Measurements from ENCODE around the gene SLC5A11. TPM values are rescaled to one million over a fixed set of nuclear protein-coding genes. Genes with fewer than 3 reads are reported as not detected.

SLC5A11 gene
- total and polyA plus RNA-seq, 7 donors: 0.05 to 0.24 (median 0.16) TPM; not detected in 3

GRCh38 chr16:24915576-24915975 lies 69.8 kb downstream of the SLC5A11 start:
- 88 to 91% (median 89%) methylated on average over 8 of the region's 8 CpGs for WGBS, 3 donors
- ATAC-seq: no peak

DNA sequence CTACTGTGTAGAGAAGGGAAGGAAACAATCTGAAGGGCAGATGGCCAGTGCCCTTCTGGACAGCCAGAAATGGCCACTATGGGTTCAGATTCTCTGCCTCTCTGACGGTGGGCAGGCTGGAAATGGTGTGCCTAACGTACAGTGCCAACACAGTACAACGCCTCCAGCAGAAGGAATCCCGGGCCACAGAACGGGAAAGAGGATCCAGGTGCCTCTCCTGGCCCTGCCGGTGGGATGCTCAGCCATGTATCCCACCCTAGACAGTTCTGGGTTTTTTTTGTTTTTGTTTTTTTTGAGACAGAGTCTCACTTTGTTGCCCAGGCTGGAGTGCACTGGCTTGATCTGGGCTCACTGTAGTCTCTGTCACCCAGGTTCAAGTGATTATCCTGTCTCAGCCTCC lies 71.5 kb downstream of the SLC5A11 start:
- no peak overlapping the region for H3K4me3 ChIP-seq
- no peak for TF ChIP-seq CTCF (IDR thresholded peaks at IDR 0.05)
- no peaks in the 10 kb centered on the region for H3K9me3 ChIP-seq
- DNase-seq (no peak), ATAC-seq (peak in 1 of 4 donors; percentile 9)
- peaks cover 2 to 50% of the 10 kb centered on the region in 2 donors for H3K36me3 ChIP-seq (ENCODE audit: insufficient read depth in 1 of 2, low read depth in 1 of 2)
- WGBS, 3 donors: 91 to 94% (median 94%) methylated on average over 6 of the region's 6 CpGs
- H3K4me1 ChIP-seq: no peaks in the 10 kb centered on the region
- no peak overlapping the region for H3K27ac ChIP-seq
- intact Hi-C loops (cut with DNase I): no loop called here
- no peaks in the 10 kb centered on the region for H3K27me3 ChIP-seq (ENCODE audit: insufficient read depth in 3 of 3, low read length in 2 of 3)

More at GRCh38 chr16:24915576-24915975, 69.8 kb downstream of the SLC5A11 start:
- DNase-seq: no peak
- no peak for TF ChIP-seq CTCF (IDR thresholded peaks at IDR 0.05)
- H3K36me3 ChIP-seq (ENCODE audit: insufficient read depth in 1 of 2, low read depth in 1 of 2): peaks cover 2 to 33% of the 10 kb centered on the region in 2 donors
- no peak overlapping the region for H3K4me3 ChIP-seq
- H3K27ac ChIP-seq: no peak overlapping the region
- no peaks in the 10 kb centered on the region for H3K27me3 ChIP-seq (ENCODE audit: insufficient read depth in 3 of 3, low read length in 2 of 3)
- intact Hi-C loops (cut with DNase I): no loop called here
- H3K4me1 ChIP-seq: no peaks in the 10 kb centered on the region
- H3K9me3 ChIP-seq: no peaks in the 10 kb centered on the region

- no peak for TF ChIP-seq CTCF (IDR thresholded peaks at IDR 0.05)
- Histone ChIP-seq H3K36me3 (ENCODE audit: insufficient read depth in 1 of 2, low read depth in 1 of 2) (peaks cover 2 to 56% of the 10 kb centered on the region in 2 donors), H3K27me3 (ENCODE audit: insufficient read depth in 3 of 3, low read length in 2 of 3) (no peaks in the 10 kb centered on the region), H3K9me3 (no peaks in the 10 kb centered on the region), H3K4me3 (no peak overlapping the region), H3K4me1 (no peaks in the 10 kb centered on the region), H3K27ac (no peak overlapping the region)
- WGBS, 3 donors: 88 to 97% (median 94%) methylated on average over 5 of the region's 5 CpGs
- intact Hi-C loops (cut with DNase I): no loop called here
- ATAC-seq: no peak
- DNase-seq: no peak
These were observed 72.1 kb downstream of the SLC5A11 start for GRCh38 chr16:24917891-24918290.

GRCh38 chr16:24918641-24919040 lies 72.9 kb downstream of the SLC5A11 start:
- Histone ChIP-seq H3K9me3 (no peaks in the 10 kb centered on the region), H3K27me3 (ENCODE audit: insufficient read depth in 3 of 3, low read length in 2 of 3) (no peaks in the 10 kb centered on the region), H3K36me3 (ENCODE audit: insufficient read depth in 1 of 2, low read depth in 1 of 2) (peaks cover 2 to 64% of the 10 kb centered on the region in 2 donors), H3K4me3 (no peak overlapping the region), H3K4me1 (no peaks in the 10 kb centered on the region), H3K27ac (no peak overlapping the region)
- no peak for TF ChIP-seq CTCF (IDR thresholded peaks at IDR 0.05)
- DNase-seq: no peak
- ATAC-seq: no peak
- WGBS, 3 donors: 71 to 77% (median 75%) methylated on average over 10 of the region's 10 CpGs
- intact Hi-C loops (cut with DNase I): no loop called here

DNA sequence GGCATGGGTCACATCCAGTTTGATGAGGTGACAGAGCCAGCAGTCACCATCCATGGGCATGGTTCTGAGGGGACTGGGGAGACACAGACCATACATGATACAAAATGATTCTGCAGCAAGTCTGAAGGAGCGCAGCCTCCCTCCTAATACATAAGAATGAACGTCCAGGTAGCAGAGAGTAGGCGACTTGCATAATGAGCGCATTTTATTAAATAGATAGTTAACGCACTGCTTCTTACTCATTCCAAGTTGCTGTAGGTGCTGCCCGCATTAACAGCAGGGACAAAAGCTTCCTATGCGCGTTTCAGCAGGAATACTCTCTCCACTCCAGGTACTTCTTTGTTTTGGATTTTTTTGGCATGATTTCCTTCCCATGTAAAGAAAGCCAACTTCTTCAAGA lies 73.8 kb downstream of the SLC5A11 start:
- 93 to 96% (median 94%) methylated on average over 8 of the region's 8 CpGs for WGBS, 3 donors
- DNase-seq (no peak), ATAC-seq (no peak)
- no peaks in the 10 kb centered on the region for H3K4me1 ChIP-seq
- H3K27ac ChIP-seq: no peak overlapping the region
- H3K9me3 ChIP-seq: no peaks in the 10 kb centered on the region
- H3K4me3 ChIP-seq: no peak overlapping the region
- H3K36me3 ChIP-seq (ENCODE audit: insufficient read depth in 1 of 2, low read depth in 1 of 2): peaks cover 2 to 73% of the 10 kb centered on the region in 2 donors
- H3K27me3 ChIP-seq (ENCODE audit: insufficient read depth in 3 of 3, low read length in 2 of 3): no peaks in the 10 kb centered on the region
- intact Hi-C loops (cut with DNase I): no loop called here
- no peak for TF ChIP-seq CTCF (IDR thresholded peaks at IDR 0.05)
